Measurements from ENCODE around the gene EHMT1. TPM values are rescaled to one million over a fixed set of nuclear protein-coding genes. Genes with fewer than 3 reads are reported as not detected.

The EHMT1 gene
- total and polyA plus RNA-seq, 10 of the 15 experiments (the other 5 are each of a cell fraction or from before 2014, with no cell fraction given), result 2.9 to 100 (median 48.1) TPM

- TF ChIP-seq CEBPZ (IDR thresholded peaks at IDR 0.05; ENCODE audit: low read depth, low read length) (no peak), ATF3 (IDR thresholded peaks at IDR 0.05; ENCODE audit: borderline replicate concordance, extremely low read depth, low read depth, low read length) (no peak), STAT3 (IDR thresholded peaks at IDR 0.05; ENCODE audit: low read depth, low read length) (no peak), PAX8 (IDR thresholded peaks at IDR 0.05) (no peak), NBN (IDR thresholded peaks at IDR 0.05) (no peak), RUNX3 (IDR thresholded peaks at IDR 0.05; ENCODE audit: low read length) (no peak), SREBF1 (IDR thresholded peaks at IDR 0.05; ENCODE audit: low read length) (no peak), EGR1 (IDR thresholded peaks at IDR 0.05; ENCODE audit: borderline replicate concordance in 1 of 2, low read depth in 2 of 2, low read length in 2 of 2) (no peak), REST (IDR thresholded peaks at IDR 0.05; ENCODE audit: low read depth, low read length) (no peak), ZNF592 (IDR thresholded peaks at IDR 0.05) (no peak), IRF4 (IDR thresholded peaks at IDR 0.05; ENCODE audit: low read depth, low read length) (no peak), TCF3 (IDR thresholded peaks at IDR 0.05; ENCODE audit: borderline replicate concordance, insufficient read depth, low read depth, low read length) (no peak), STAT1 (conservative IDR thresholded peaks at IDR 0.05) (no peak)
Measured at GRCh38 chr9:137606005-137606621, 12.7 kb upstream of the EHMT1 start (continued).

Data from GM12878 (cell line).